Measurements from ENCODE around the gene ST3GAL2. TPM values are rescaled to one million over a fixed set of nuclear protein-coding genes. Genes with fewer than 3 reads are reported as not detected.
"Not testable (repeated sequence)": the region's sequence is repeated elsewhere in the genome, so short reads cannot be mapped to it uniquely, and the experiment has no call there.

Gene ST3GAL2
- total RNA-seq, 1 donor from 2014 or later, result 3.2 TPM

DNA sequence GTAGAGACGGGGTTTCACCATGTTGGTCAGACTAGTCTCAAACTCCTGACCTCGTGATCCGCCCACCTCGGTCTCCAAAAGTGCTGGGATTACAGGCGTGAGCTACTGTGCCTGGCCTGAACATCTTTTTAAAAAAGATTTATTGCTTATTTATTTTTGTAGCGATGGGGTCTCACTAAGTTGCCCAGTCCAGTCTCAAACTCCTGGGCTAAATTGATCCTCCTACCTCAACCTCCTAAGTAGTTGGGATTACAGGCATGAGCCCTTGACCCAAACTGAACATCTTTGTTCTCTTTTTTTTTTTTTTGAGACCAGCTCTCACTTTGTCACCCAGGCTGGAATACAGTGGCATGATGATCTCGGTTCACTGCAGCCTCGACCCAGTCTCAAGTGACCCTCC, 64.7 kb downstream of the ST3GAL2 start:
- TF ChIP-seq, protein P1, sequence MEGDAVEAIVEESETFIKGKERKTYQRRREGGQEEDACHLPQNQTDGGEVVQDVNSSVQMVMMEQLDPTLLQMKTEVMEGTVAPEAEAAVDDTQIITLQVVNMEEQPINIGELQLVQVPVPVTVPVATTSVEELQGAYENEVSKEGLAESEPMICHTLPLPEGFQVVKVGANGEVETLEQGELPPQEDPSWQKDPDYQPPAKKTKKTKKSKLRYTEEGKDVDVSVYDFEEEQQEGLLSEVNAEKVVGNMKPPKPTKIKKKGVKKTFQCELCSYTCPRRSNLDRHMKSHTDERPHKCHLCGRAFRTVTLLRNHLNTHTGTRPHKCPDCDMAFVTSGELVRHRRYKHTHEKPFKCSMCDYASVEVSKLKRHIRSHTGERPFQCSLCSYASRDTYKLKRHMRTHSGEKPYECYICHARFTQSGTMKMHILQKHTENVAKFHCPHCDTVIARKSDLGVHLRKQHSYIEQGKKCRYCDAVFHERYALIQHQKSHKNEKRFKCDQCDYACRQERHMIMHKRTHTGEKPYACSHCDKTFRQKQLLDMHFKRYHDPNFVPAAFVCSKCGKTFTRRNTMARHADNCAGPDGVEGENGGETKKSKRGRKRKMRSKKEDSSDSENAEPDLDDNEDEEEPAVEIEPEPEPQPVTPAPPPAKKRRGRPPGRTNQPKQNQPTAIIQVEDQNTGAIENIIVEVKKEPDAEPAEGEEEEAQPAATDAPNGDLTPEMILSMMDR (IDR thresholded peaks at IDR 0.05; ENCODE audit: insufficient read depth, low read length, severe bottlenecking), result no peak
- Histone ChIP-seq H3K27me3 (ENCODE audit: control insufficient read depth, insufficient read depth, low read length) (no peaks in the 10 kb centered on the region), H3K36me3 (ENCODE audit: control insufficient read depth, insufficient read depth, low read length) (peaks cover 14% of the 10 kb centered on the region), H3K4me3 (ENCODE audit: low read depth, low read length) (no peak overlapping the region)
- DNase-seq (ENCODE audit: low read depth), result no peak
- FAIRE-seq, result no peak

GRCh38 chr16:70372921-70373728, 65.8 kb downstream of the ST3GAL2 start:
- DNase-seq (ENCODE audit: low read depth) (no peak), FAIRE-seq (no peak)
- TF ChIP-seq, protein P1 (IDR thresholded peaks at IDR 0.05; ENCODE audit: insufficient read depth, low read length, severe bottlenecking), result no peak
- H3K4me3 ChIP-seq (ENCODE audit: low read depth, low read length), result no peak overlapping the region
- no peaks in the 10 kb centered on the region for H3K27me3 ChIP-seq (ENCODE audit: control insufficient read depth, insufficient read depth, low read length)
- H3K36me3 ChIP-seq (ENCODE audit: control insufficient read depth, insufficient read depth, low read length), result peaks cover 12% of the 10 kb centered on the region

DNA sequence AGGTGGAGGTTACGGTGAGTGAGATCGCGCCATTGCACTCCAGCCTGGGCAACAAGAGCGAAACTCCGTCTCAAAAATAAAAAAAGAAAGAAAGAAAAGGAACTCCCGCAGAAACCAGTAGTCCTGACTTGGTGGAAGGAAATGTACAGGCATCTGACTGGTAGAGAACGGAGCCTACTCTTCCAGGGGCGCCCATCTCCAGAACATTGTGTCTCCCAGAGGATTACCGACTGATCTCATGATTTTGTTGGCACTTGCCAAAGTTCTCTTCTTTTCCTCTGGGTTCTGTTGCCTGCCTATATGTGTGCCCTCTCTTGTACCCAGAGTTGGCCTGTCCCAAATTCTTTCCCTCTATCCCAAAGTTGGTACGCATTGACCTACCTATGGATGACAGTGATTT, 68.0 kb downstream of the ST3GAL2 start:
- peaks cover 13% of the 10 kb centered on the region for H3K36me3 ChIP-seq (ENCODE audit: control insufficient read depth, insufficient read depth, low read length)
- FAIRE-seq, result no peak

DNA sequence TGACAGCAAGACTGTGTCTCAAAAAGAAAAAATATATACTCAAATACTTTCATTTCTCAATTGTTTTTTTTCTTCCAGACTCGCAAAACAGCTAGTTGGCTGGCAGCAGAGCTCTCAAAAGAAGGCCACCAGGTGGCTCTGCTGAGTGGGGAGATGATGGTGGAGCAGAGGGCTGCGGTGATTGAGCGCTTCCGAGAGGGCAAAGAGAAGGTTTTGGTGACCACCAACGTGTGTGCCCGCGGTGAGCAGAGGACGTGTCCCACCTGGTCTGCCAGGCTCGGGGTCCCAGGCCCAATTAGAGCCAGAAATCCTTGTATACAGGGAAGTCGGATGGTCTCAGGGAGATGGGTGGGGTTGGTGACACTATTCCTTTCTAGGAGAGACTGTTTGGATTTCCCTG, 68.8 kb downstream of the ST3GAL2 start:
- TF ChIP-seq, protein P1 (IDR thresholded peaks at IDR 0.05; ENCODE audit: insufficient read depth, low read length, severe bottlenecking), result peak; percentile 53
- not testable (repeated sequence) for DNase-seq (ENCODE audit: low read depth); FAIRE-seq; H3K27me3 ChIP-seq (ENCODE audit: control insufficient read depth, insufficient read depth, low read length); H3K4me3 ChIP-seq (ENCODE audit: low read depth, low read length)
- peaks cover 16% of the 10 kb centered on the region for H3K36me3 ChIP-seq (ENCODE audit: control insufficient read depth, insufficient read depth, low read length)

More for the DNA sequence above, 68.0 kb downstream of the ST3GAL2 start:
- Histone ChIP-seq H3K4me3 (ENCODE audit: low read depth, low read length) (no peak overlapping the region), H3K27me3 (ENCODE audit: control insufficient read depth, insufficient read depth, low read length) (no peaks in the 10 kb centered on the region)
- TF ChIP-seq, protein P1 (IDR thresholded peaks at IDR 0.05; ENCODE audit: insufficient read depth, low read length, severe bottlenecking), result no peak
- no peak for DNase-seq (ENCODE audit: low read depth)

GRCh38 chr16:70364399-70364798, 74.5 kb downstream of the ST3GAL2 start:
- H3K27me3 ChIP-seq (ENCODE audit: control insufficient read depth, insufficient read depth, low read length), result no peaks in the 10 kb centered on the region
- FAIRE-seq (no peak), DNase-seq (ENCODE audit: low read depth) (no peak)
- TF ChIP-seq, protein P1 (IDR thresholded peaks at IDR 0.05; ENCODE audit: insufficient read depth, low read length, severe bottlenecking), result no peak
- no peak overlapping the region for H3K4me3 ChIP-seq (ENCODE audit: low read depth, low read length)
- H3K36me3 ChIP-seq (ENCODE audit: control insufficient read depth, insufficient read depth, low read length), result peaks cover 21% of the 10 kb centered on the region

Measured in bronchial epithelial cell (primary cell).